GM10847 (cell line): Measurements from ENCODE around the gene EAPP.

ENCODE experiments used
- POLR2A ChIP-seq: IDR thresholded peaks from 2 replicates; pipeline ENCODE4 v1.6.1; 2011; ENCODE audit not compliant: insufficient read length; ENCODE audit errors: extremely low read depth

Gene EAPP

DNA sequence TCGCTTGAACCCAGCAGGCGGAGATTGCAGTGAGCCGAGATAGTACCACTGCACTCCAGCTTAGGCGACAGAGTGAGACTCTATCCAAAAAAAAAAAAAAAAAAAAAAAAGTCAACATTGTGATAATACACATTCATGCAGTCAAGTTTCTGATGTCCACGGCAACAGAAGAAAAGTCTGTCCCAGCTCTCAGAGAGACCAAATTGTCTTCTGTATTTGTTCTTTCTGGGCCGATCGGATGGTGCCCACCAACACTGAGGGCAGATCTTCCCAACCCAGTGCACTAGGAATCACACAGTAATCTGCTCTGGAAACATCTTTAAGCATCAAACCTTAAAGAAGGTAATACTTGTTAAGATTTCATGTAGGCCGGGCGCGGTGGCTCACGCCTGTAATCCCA lies 31.6 kb downstream of the EAPP start:
- no peak for TF ChIP-seq POLR2A

DNA sequence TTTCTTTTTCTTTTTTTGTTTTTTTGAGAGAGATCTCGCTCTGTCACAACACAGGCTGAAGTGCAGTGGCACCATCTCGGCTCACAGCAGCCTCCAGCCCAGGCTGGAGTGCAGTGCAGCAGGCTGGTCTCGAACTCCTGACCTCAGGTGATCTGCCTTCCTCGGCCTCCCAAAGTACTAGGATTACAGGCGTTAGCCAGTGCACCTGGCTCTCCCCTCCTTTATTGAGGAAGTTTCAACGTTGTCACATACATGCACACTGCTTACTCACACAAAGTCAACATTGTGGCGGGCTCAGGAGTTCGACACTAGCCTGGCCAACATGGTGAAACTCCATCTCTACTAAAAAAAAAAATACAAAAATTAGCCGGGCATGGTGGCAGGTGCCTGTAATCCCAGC lies 32.0 kb downstream of the EAPP start:
- no peak for TF ChIP-seq POLR2A

DNA sequence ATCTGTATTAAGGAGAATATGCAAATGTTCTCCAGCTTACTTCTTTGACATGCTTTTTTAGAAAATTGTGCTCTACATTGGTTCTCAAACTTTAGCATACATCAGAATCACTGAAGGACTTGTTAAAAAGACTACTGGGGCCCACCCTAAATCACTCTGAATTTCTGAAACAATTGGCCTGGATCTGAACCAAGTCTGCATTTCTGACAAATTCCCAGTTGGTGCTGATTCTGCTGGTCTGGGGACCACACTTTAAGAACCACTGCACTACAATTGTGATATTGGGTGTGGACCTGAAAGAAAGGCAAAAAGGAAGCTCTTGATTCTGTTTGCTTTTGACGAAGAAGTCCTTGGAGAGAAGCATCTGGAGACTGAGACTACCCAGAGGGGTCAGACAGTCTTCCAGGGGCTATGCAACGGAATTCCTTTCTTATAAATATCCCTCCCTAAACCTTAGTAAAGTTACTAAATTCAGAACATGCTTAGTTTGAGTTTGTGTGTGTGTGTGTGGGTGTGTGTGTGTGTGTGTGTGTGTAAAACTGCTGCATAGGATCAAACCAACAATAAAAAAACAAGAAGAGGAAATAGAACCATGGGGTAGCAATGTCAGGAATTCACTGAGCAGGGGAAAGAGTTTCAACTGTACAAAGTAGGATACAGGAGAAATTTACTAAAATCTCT lies 36.8 kb downstream of the EAPP start:
- TF ChIP-seq POLR2A = no peak

DNA sequence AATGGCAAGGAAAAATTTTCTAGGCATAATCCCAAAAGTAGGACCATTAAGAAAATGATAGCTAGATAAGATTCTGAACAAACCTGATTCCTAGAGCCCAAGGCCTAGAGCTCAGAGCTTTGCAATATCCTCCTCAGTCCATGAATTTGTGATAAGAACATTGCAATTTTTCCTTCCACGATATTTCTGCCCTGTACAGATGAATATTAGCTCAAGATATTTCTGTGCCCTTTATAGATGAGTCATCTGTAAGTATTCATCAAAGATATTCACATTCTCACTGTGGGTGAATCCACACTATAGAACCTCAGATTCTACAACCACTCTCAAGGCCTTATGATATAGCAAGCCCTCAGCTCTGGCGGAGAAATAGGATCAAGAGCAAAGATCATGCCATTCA lies 37.5 kb downstream of the EAPP start:
- no peak for TF ChIP-seq POLR2A

DNA sequence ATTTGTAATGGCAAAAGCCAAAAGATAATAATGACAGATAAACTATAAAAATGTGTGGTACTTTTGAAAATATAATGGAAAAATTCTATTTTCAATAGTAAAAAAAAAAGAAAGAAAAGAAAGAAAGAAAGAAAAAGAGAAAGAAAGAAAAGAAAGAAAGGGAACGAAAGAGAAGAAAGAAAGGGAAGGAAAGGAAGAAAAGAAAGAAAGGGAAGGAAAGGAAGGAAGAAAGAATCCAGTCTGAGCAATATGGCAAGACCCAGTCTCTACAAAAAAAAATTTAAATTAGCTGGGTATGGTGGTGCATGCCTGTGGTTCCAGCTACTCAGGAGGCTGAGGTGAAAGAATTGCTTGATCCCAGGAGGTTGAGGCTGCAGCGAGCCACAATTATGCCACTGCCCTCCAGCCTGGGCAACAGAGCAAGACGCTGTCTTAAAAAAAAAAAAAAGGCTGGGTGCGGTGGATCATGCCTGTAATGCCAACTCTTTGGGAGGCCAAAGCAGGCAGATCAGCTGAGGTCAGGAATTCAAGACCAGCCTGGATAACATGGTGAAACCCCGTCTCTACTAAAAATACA lies 38.4 kb downstream of the EAPP start:
- TF ChIP-seq POLR2A = no peak

- no peak for TF ChIP-seq POLR2A
Observed at GRCh38 chr14:34498684-34499412, 40.7 kb downstream of the EAPP start.

DNA sequence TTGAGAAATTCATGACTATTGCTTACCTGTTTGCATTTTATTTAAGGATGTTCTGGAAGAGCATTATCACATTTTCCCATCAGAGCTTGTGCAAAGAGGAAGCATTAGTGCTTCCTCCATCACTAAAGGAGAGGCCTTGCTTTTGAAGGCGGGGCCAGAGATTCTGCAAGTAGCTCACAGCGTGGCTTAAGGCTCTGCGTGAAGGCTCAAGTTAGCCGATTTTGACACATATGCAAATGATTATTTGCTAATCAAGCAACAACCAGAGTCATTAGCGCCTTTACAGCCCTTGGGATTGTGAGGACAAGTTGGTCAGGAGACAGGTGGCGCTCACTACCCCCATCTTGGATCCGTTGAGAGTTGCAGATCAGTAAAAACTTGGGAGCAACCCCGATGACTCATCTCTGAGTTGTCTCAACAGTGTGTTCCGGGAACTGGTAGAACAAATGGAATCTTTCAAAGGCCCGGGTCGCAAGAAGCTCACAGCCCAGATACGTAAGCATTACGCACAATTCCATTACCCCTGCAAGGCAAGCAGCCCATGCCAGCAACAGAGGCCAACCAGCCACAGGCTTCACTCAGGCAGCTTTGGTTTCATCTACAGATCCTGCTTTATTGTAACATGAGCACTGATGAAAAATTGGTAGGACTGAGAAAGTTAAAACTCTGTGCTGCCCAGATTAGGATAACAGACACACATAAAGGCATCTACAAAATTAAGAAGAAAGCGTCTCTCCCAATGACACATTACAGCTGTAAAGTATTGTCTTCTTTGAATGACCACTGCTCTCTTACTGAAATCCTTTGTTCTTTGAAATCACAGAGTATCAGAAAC lies 42.6 kb downstream of the EAPP start:
- no peak for TF ChIP-seq POLR2A

- no peak for TF ChIP-seq POLR2A
Observed at GRCh38 chr14:34496007-34496678, 43.4 kb downstream of the EAPP start.

GRCh38 chr14:34489324-34489723 lies 50.2 kb downstream of the EAPP start:
- TF ChIP-seq POLR2A = no peak

- TF ChIP-seq POLR2A = no peak
Observed at GRCh38 chr14:34488528-34488927, 51.0 kb downstream of the EAPP start.

DNA sequence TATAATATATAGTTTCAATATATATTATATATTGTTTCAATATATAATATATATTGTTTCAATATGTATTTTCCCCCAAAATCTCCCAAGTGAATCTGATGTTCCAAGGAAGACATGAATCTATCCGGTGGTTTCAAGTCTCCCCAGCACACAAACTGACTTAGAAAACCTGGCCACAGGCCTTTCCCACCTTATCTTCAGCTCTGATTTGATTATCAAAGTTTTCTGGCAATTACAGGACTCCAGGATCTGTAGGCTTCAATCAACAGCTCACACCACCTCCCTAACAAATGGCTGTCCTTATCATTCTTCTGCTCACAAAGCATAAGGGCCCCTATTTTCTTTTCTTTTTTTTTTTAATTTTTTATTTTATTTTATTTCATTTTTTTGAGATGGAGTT lies 54.8 kb downstream of the EAPP start:
- TF ChIP-seq POLR2A = no peak

DNA sequence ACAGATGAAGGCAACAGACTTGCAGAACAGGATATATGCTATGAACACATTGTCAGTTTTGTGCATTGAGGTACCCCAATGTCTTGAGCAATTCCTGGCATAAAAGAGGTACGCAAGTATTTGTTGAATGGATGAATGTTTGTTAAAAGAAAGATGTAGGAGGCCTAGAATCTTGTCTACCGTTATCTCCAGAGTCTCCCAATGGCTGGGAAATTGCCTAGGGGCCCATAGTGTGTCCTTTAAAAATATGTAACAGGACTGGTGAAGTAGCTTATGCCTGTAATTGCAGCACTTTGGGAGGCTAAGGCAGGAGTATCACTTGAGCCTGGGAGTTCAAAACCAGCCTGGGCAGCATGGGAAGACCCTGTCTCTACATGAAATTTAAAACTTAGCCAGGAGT lies 57.0 kb downstream of the EAPP start:
- no peak for TF ChIP-seq POLR2A

GRCh38 chr14:34479694-34480093 lies 59.8 kb downstream of the EAPP start:
- no peak for TF ChIP-seq POLR2A

GRCh38 chr14:34478261-34478660 lies 61.2 kb downstream of the EAPP start:
- TF ChIP-seq POLR2A = no peak

- no peak for TF ChIP-seq POLR2A
Observed at GRCh38 chr14:34475163-34475562, 64.3 kb downstream of the EAPP start.

GRCh38 chr14:34474187-34474679 lies 65.3 kb downstream of the EAPP start:
- TF ChIP-seq POLR2A = no peak
